HG03025 (cell line): Measurements from ENCODE around the gene ANKLE1.

Experiments used
- ATAC-seq: cut with Tn5 transposase; IDR thresholded peaks from one replicate; pipeline ENCODE4 v1.9.1; 2021; ENCODE audit warnings: mild to moderate bottlenecking, moderate library complexity; ENCODE audit not compliant: unreplicated experiment, low FRiP score

ANKLE1 gene

GRCh38 chr19:17305216-17305516 is 23.5 kb downstream of the ANKLE1 start:
- no peak for ATAC-seq

- ATAC-seq: peak; percentile 54
These were observed 24.0 kb downstream of the ANKLE1 start, which contains the start of gene MRPL34 for GRCh38 chr19:17305517-17306284. MRPL34 (plus strand) TSS chr19:17305872; CDS start chr19:17305893, 21 bp downstream.

GRCh38 chr19:17306285-17306714 is 24.6 kb downstream of the ANKLE1 start:
- no peak for ATAC-seq

GRCh38 chr19:17307876-17308377 is 26.2 kb downstream of the ANKLE1 start:
- no peak for ATAC-seq

- peak; percentile 51 for ATAC-seq
These were observed 27.7 kb downstream of the ANKLE1 start, which contains the start of gene DDA1 for GRCh38 chr19:17309198-17309964. DDA1 (plus strand) TSS chr19:17309563; CDS start chr19:17309655, 92 bp downstream.

- no peak for ATAC-seq
These were observed 28.3 kb downstream of the ANKLE1 start for GRCh38 chr19:17309965-17310461.

- ATAC-seq: no peak
These were observed 29.9 kb downstream of the ANKLE1 start for GRCh38 chr19:17311455-17312188.

- no peak for ATAC-seq
These were observed 30.8 kb downstream of the ANKLE1 start for GRCh38 chr19:17312189-17313113.

GRCh38 chr19:17314007-17314593 is 32.4 kb downstream of the ANKLE1 start:
- no peak for ATAC-seq

GRCh38 chr19:17318966-17319365 is 37.3 kb downstream of the ANKLE1 start:
- ATAC-seq: no peak

GRCh38 chr19:17319473-17320238 is 38.0 kb downstream of the ANKLE1 start:
- no peak for ATAC-seq

- ATAC-seq: no peak
These were observed 38.7 kb downstream of the ANKLE1 start for GRCh38 chr19:17320435-17320834.

- ATAC-seq: no peak
These were observed 40.2 kb downstream of the ANKLE1 start for GRCh38 chr19:17321655-17322489.

GRCh38 chr19:17322854-17323253 is 41.2 kb downstream of the ANKLE1 start:
- no peak for ATAC-seq

GRCh38 chr19:17323300-17323963 is 41.7 kb downstream of the ANKLE1 start:
- ATAC-seq: no peak

GRCh38 chr19:17323964-17324332 is 42.2 kb downstream of the ANKLE1 start:
- no peak for ATAC-seq
